Measurements from ENCODE around the gene FRMD4A.

FRMD4A gene

DNA sequence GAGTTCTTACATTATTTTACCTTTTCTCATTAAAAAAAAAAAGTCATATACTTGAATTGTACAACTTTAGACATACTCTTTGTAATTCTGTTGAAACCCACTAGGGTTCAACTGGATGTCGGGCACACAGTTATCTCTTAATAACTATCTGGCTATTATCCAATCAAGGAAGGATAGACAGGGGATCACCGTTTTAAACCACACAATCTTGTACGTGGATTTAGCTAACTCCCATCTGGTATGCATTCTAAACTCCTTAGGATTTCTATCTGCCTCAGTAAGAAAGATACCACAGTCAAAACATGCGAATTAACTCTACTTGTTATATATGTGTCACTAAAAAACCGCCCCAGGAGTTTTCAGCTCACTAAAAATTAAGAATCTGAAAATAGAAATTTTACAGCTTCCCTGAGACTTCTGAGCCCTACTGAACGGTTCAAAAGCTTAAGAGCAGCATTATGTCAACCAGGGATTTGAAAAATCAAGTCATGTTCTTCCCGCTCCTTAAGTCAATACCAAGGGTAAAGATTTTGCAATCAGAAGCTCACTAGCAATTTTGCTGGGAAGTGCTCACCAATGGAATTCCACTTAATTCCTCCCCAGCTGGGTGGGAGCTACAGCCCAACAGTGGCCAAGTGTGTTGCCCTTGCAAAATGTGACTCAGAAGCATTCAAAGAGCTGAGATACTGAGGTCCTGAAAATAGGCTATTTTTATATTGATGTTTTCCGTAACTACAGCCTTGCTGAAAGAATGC lies 267.0 kb downstream of the FRMD4A start:
- no peaks in the 10 kb centered on the region for H3K27me3 ChIP-seq (replicated peaks)
- DNase-seq = peak; percentile 82

DNA sequence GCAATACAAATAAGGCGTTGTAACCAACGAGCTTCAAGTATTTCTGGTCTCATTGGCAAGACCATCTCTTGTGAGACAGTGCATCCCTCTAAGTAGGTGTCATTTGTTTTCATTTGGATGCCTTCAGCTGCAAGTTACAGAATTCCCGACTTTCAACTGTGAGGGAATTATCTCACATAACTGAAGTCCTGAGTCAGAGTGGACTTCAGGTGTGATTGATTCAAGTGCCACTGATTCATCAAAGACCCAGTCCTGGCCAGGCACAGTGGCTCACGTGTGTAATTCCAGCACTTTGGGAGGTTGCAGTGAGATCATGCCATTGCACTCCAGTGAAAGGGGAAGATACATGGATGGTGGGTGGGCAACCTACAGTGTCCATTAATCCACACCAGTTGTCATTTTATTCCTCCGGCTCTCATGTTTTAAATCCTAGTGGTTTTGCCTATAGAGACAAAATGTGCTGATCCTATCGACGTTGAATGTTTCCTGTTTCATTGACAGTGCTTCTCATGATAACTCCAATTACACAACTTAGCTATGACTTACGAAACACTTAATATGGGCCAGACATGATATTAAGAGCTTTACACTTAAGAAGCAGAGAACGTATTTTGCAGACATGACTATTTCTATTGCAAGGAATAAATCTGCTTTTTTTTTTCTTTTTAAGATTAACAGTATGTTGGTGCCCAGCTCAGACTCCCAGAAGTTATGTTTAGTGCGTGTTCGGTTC lies 268.0 kb downstream of the FRMD4A start:
- no peak overlapping the region for H3K27ac ChIP-seq
- in situ Hi-C loops (cut with HindIII; ENCODE audit: low pct_ligation_motif_present, low sequenced_read_pairs) = no loop called here
- no peaks in the 10 kb centered on the region for H3K36me3 ChIP-seq (replicated peaks)
- no peak for DNase-seq
- H3K27me3 ChIP-seq (replicated peaks) = no peaks in the 10 kb centered on the region
- H3K4me3 ChIP-seq (ENCODE audit: low read depth, low read length) = no peak overlapping the region
- TF ChIP-seq, protein P1, sequence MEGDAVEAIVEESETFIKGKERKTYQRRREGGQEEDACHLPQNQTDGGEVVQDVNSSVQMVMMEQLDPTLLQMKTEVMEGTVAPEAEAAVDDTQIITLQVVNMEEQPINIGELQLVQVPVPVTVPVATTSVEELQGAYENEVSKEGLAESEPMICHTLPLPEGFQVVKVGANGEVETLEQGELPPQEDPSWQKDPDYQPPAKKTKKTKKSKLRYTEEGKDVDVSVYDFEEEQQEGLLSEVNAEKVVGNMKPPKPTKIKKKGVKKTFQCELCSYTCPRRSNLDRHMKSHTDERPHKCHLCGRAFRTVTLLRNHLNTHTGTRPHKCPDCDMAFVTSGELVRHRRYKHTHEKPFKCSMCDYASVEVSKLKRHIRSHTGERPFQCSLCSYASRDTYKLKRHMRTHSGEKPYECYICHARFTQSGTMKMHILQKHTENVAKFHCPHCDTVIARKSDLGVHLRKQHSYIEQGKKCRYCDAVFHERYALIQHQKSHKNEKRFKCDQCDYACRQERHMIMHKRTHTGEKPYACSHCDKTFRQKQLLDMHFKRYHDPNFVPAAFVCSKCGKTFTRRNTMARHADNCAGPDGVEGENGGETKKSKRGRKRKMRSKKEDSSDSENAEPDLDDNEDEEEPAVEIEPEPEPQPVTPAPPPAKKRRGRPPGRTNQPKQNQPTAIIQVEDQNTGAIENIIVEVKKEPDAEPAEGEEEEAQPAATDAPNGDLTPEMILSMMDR (IDR thresholded peaks at IDR 0.05; ENCODE audit: low read depth, low read length, missing control alignments) = no peak

More for the DNA sequence above, 267.0 kb downstream of the FRMD4A start:
- in situ Hi-C loops (cut with HindIII; ENCODE audit: low pct_ligation_motif_present, low sequenced_read_pairs) = no loop called here
- Histone ChIP-seq H3K27ac (peak overlapping the region; percentile 12), H3K4me3 (ENCODE audit: low read depth, low read length) (no peak overlapping the region), H3K36me3 (replicated peaks) (no peaks in the 10 kb centered on the region)
- TF ChIP-seq, protein P1 (IDR thresholded peaks at IDR 0.05; ENCODE audit: low read depth, low read length, missing control alignments) = no peak

DNA sequence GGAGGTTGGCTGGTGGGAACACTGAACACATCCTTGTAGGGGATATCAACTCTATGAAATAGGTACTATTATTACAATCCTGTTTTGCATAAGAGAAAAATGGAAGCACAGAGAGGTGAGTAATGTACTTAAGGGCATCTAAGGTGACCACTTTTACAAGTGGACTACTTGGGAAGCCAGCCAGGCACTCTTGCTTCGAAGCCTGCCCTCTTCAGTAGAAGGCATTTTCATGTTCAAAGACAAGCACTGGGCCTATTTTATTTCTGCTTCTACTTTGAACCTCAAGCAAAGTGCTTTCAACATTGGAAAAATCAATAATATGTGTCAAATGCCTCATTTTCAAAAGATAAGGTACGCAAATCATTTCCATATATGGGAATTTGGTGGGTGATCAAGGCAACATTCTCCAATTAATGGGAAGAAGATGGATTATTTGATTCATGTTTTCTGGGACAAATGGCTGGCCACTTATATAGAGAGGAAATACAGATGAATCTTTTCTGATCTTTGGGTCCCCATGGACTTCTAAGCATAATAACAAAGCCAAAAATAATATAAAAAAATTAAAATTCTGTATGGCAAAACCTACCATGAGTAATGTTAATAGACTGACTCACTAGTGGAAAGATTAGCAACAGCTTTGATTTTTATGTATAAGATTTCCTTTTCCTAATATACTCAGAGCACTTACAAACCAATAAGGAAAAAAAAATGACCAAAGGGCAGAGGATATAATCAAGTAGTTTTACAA lies 270.2 kb downstream of the FRMD4A start:
- Histone ChIP-seq H3K27ac (no peak overlapping the region), H3K4me3 (ENCODE audit: low read depth, low read length) (no peak overlapping the region), H3K27me3 (replicated peaks) (no peaks in the 10 kb centered on the region), H3K36me3 (replicated peaks) (no peaks in the 10 kb centered on the region)
- TF ChIP-seq, protein P1 (IDR thresholded peaks at IDR 0.05; ENCODE audit: low read depth, low read length, missing control alignments) = no peak
- no peak for DNase-seq
- in situ Hi-C loops (cut with HindIII; ENCODE audit: low pct_ligation_motif_present, low sequenced_read_pairs) = no loop called here

DNA sequence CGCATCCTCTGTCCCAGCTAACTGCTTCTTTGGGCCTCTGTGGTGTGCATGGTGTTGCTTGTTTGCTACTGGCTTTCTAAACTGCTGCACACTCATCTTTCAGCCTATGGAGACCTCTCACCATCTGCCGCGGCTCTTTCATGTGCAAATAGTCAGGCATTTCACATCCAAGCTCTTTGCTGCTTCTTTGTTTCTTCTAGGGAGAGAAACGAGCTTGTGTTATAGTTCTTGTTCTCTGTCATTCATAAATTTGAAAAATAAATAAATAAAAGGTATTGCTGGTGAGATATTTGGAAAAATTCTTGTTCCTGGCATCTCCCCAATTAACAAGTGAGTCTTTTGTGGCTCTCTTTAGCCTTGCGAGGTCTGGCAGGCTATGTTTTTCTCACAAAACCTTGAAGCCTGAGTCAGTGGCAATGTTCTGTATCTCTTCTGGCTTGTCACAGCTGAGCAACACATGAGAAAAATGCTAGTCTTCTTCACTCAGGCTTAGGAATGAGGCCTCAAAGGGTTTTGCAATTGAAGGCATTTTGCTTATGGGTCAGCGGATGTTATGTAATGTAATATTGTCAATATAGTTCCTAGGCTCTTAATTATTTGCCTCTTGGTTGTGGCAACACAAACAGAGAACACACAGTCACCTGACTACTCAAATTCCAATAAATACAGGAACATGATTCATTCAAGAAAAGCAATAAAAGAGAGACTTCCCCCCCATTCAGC lies 274.0 kb downstream of the FRMD4A start:
- TF ChIP-seq, protein P1 (IDR thresholded peaks at IDR 0.05; ENCODE audit: low read depth, low read length, missing control alignments) = no peak
- DNase-seq = peak; percentile 92
- Histone ChIP-seq H3K27ac (peak overlapping the region; percentile 80), H3K36me3 (replicated peaks) (no peaks in the 10 kb centered on the region), H3K4me3 (ENCODE audit: low read depth, low read length) (no peak overlapping the region), H3K27me3 (replicated peaks) (no peaks in the 10 kb centered on the region)
- in situ Hi-C loops (cut with HindIII; ENCODE audit: low pct_ligation_motif_present, low sequenced_read_pairs) = no loop called here

DNA sequence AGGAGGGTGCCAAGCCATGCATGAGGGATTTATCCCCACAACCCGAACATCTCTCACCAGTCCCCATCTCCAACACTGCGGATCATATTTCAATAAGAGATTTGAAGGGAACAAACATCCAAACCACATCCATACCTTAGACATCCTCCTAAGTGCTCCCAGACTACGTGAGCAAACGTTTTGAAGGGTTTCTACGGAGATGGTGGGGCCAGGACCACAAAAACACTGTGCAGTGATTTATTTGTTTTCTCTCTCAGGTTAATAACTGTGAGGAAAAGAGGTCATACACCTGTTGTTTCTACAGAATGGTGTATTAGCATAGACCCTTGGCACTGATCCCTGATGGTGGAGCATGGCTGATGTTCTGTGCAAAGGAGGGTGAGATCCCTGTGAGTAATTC lies 277.8 kb downstream of the FRMD4A start:
- TF ChIP-seq, protein P1 (IDR thresholded peaks at IDR 0.05; ENCODE audit: low read depth, low read length, missing control alignments) = no peak
- Histone ChIP-seq H3K27me3 (replicated peaks) (no peaks in the 10 kb centered on the region), H3K27ac (no peak overlapping the region), H3K4me3 (ENCODE audit: low read depth, low read length) (no peak overlapping the region), H3K36me3 (replicated peaks) (no peaks in the 10 kb centered on the region)
- in situ Hi-C loops (cut with HindIII; ENCODE audit: low pct_ligation_motif_present, low sequenced_read_pairs) = no loop called here
- DNase-seq = no peak

Data from brain microvascular endothelial cell (primary cell).